GM12892 (cell line): Measurements from ENCODE around the gene RILP.

ENCODE experiments used
- POLR2A ChIP-seq: IDR thresholded peaks from 2 replicates; pipeline ENCODE4 v1.6.1; 2011; ENCODE audit warnings: low read depth, low read length, control low read depth
- TAF1 ChIP-seq: IDR thresholded peaks from 2 replicates; pipeline ENCODE4 v1.6.1; 2011; ENCODE audit warnings: low read depth, mild to moderate bottlenecking, control low read depth, low read length, borderline replicate concordance

DNA sequence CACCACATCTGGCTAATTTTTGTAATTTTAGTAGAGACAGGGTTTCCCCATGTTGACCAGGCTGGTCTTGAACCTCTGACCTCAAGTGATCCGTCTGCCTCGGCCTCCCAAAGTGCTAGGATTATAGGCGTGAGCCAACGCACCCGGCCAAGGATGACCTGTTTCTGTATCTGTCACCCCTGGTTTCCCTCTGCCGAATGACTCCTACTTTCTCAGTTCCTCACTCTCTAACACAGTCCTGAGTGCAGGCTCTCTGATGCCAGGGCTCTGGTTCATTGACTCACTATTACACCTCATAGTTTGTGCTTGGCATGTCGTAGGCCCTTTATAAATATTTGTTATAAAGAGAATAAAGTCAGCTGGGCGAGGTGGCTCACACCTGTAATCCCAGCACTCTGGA, 45.7 kb upstream of the RILP start:
- no peak for TF ChIP-seq POLR2A
- TF ChIP-seq TAF1 = no peak
